K562 (cell line): Measurements from ENCODE around the gene CCSER1. TPM values are rescaled to one million over a fixed set of nuclear protein-coding genes. Genes with fewer than 3 reads are reported as not detected.

Experiments used
- ATAC-seq: fragments of 200-7000 bp; cut with Tn5 transposase; 3 replicates; pipeline ENCODE4 v1.9.1; 2020; ENCODE audit warnings: moderate library complexity
- BruUV-seq: library from RNA; stranded (reverse); fragments of 400-500 nt; replicated peaks from 2 replicates; lab custom pipeline; 2021; lab: Mats Ljungman, UMichigan
- CTCF ChIA-PET: fragments of 300-600 bp; formaldehyde crosslinking; extraction: SDS; loops from one replicate; lab custom pipeline; 2021; ENCODE audit warnings: low intra/inter-chr PET ratio; lab: Yijun Ruan, JAX
- POLR2A ChIA-PET: fragments of 300-600, 350-650 bp; sonication (Branson Sonifier 250); formaldehyde crosslinking; extraction: SDS; loops from one replicate; lab custom pipeline; 2021; ENCODE audit warnings: antibody characterized with exemption, inconsistent platforms; lab: Yijun Ruan, JAX
- DNase-seq, 4 experiments: peaks; one replicate each; pipeline versions ENCODE4 v3.0.0 to v3.0.0-alpha.2; 2011 to 2018; ENCODE audit warnings: low spot score in 3 of 4, mixed read lengths in 3 of 4; ENCODE audit errors: extremely low read depth in 1 of 4
- FAIRE-seq: peaks from 2 replicates; lab custom pipeline; 2011; peaks lifted over from hg19 to GRCh38; lab: Jason Lieb, UNC
- H2AFZ ChIP-seq: 2 replicates; pipeline ENCODE4 v1.6.0; 2011; ENCODE audit warnings: low read depth, low read length, control low read depth, inconsistent platforms
- H3K27ac ChIP-seq: fragments of 200-600 bp; 3 replicates; pipeline ENCODE4 v1.8.0; 2011; ENCODE audit warnings: low read depth, mild to moderate bottlenecking, control low read depth, inconsistent platforms, low read length, moderate library complexity, mixed read lengths; ENCODE audit errors: extremely low read depth
- H3K27me3 ChIP-seq, 2 experiments: fragments of 300-600 bp in 1 of 2; 2 replicates in 1 of 2; 3 replicates in 1 of 2; pipeline versions ENCODE4 v1.6.0 to v1.8.0; 2011; ENCODE audit warnings: inconsistent platforms in 2 of 2, low read length in 2 of 2, mild to moderate bottlenecking in 1 of 2, mixed read lengths in 1 of 2, moderate library complexity in 1 of 2; ENCODE audit not compliant: control insufficient read depth in 2 of 2, insufficient read depth in 2 of 2
- H3K36me3 ChIP-seq: fragments of 300-600 bp; 3 replicates; pipeline ENCODE4 v1.8.0; 2011; ENCODE audit warnings: mild to moderate bottlenecking, low read length, inconsistent platforms; ENCODE audit not compliant: control insufficient read depth, insufficient read depth
- H3K4me1 ChIP-seq, 2 experiments: fragments of 200-600 bp in 1 of 2; replicated peaks in 1 of 2; 2 replicates in 1 of 2; 3 replicates in 1 of 2; pipeline versions ENCODE4 v1.5.1 to v1.8.0; 2011; ENCODE audit warnings: inconsistent platforms in 2 of 2, low read length in 2 of 2, mild to moderate bottlenecking in 1 of 2, mixed read lengths in 1 of 2, moderate library complexity in 1 of 2; ENCODE audit not compliant: control insufficient read depth in 2 of 2, insufficient read depth in 2 of 2
- H3K4me2 ChIP-seq: 2 replicates; pipeline ENCODE4 v1.6.1; 2011; ENCODE audit warnings: low read length, control low read depth, inconsistent platforms, mixed read lengths; ENCODE audit not compliant: insufficient read depth
- H3K4me3 ChIP-seq: fragments of 200-600 bp; sonication (generic), shearing (Covaris generic); 2 replicates; pipeline ENCODE4 v1.5.1; 2016; ENCODE audit warnings: control low read depth, inconsistent platforms
- H3K79me2 ChIP-seq: fragments of 200-600 bp; 3 replicates; pipeline ENCODE4 v1.8.0; 2011; ENCODE audit warnings: low read length, inconsistent platforms; ENCODE audit not compliant: control insufficient read depth, insufficient read depth
- H3K9ac ChIP-seq, 2 experiments: 2 replicates each; pipeline versions ENCODE4 v1.6.0 to v1.6.1; 2011; ENCODE audit warnings: low read depth in 2 of 2, low read length in 2 of 2, control low read depth in 1 of 2, inconsistent platforms in 1 of 2, mild to moderate bottlenecking in 1 of 2, mixed read lengths in 1 of 2; ENCODE audit not compliant: insufficient read depth in 1 of 2
- H3K9me1 ChIP-seq: one replicate; pipeline ENCODE4 v1.6.0; 2011; ENCODE audit warnings: inconsistent platforms, mild to moderate bottlenecking, low read length, moderate library complexity; ENCODE audit not compliant: control insufficient read depth, insufficient read depth
- H3K9me3 ChIP-seq: replicated peaks from 2 replicates; pipeline ENCODE4 v1.5.1; 2011; ENCODE audit warnings: low read depth, low read length, inconsistent platforms; ENCODE audit not compliant: control insufficient read depth, insufficient read depth
- H4K20me1 ChIP-seq: replicated peaks from 2 replicates; pipeline ENCODE4 v1.6.1; 2011; ENCODE audit warnings: low read length, inconsistent platforms, mixed read lengths; ENCODE audit not compliant: control insufficient read depth, insufficient read depth
- CGGBP1 ChIP-seq: fragments of 250-450 bp; sonication (Bioruptor Pico); IDR thresholded peaks from 2 replicates; pipeline ENCODE4 v1.9.0; 2021; ENCODE audit warnings: mild to moderate bottlenecking
- HSF4 ChIP-seq: fragments of 250-450 bp; sonication (Bioruptor Pico); IDR thresholded peaks from 2 replicates; pipeline ENCODE4 v2.1.2; 2022; ENCODE audit warnings: mild to moderate bottlenecking, moderate library complexity, borderline replicate concordance
- MECOM ChIP-seq: fragments of 250-450 bp; sonication (Bioruptor Pico); IDR thresholded peaks from 2 replicates; pipeline ENCODE4 v1.8.0; 2022; ENCODE audit warnings: inconsistent platforms
- ZNF518B ChIP-seq: fragments of 250-450 bp; sonication (Bioruptor Pico); IDR thresholded peaks from 2 replicates; pipeline ENCODE4 v1.5.0; 2021; ENCODE audit warnings: mild to moderate bottlenecking, moderate library complexity
- ZNF780A ChIP-seq: fragments of 250-450 bp; sonication (Bioruptor Pico); IDR thresholded peaks from 2 replicates; pipeline ENCODE4 v1.5.0; 2021; ENCODE audit warnings: mild to moderate bottlenecking
- WGBS: fragments of 100-300 bp; shearing (Covaris generic); methylation state at CpG from one replicate; pipeline ENCODE4 v1.1.6; 2016; ENCODE audit warnings: low coverage, mixed read lengths; ENCODE audit not compliant: insufficient coverage; ENCODE audit errors: missing lambda C conversion rate; 5-methylcytosine and 5-hydroxymethylcytosine counted together
- in situ Hi-C: fragments of 300-500 bp; cut with MboI; formaldehyde crosslinking; loops from 4 replicates; pipeline ENCODE4 v1.15.0; 2018; ENCODE audit warnings: inconsistent platforms, mixed read lengths
- intact Hi-C: fragments of 100-400 bp; cut with micrococcal nuclease; formaldehyde crosslinking; loops from 2 replicates; pipeline ENCODE4 v1.14.2; 2022
- polyA plus RNA-seq, 8 experiments: library from polyadenylated mRNA; depleted of rRNA in 4 of 8; stranded (reverse) in 5 of 8; unstranded in 3 of 8; fragments of >200 nt; fragmentation: Nextera tagmentation in 2 of 8; fragmentation: Illumina TruSeq in 1 of 8; extraction: Ambion mirVana in 2 of 8; extraction: Trizol in 1 of 8; gene quantifications; 2 replicates each; pipeline versions ENCODE4 v1.2.1 to v1.2.3, GENCODE V29; 2011 to 2014; ENCODE audit warnings: inconsistent platforms in 1 of 8, missing spikeins in 1 of 8
- total RNA-seq, 7 experiments: library from RNA; depleted of rRNA in 6 of 7; stranded (reverse); fragments of >200 nt in 6 of 7; fragmentation: Illumina TruSeq in 2 of 7; extraction: Trizol in 2 of 7; gene quantifications; 2 replicates each; pipeline versions ENCODE4 v1.2.1 to v1.2.3, GENCODE V29; 2011 to 2021; ENCODE audit warnings: low replicate concordance in 1 of 7
- TF ChIP-seq, protein P1 (sequence below): sonication (generic); formaldehyde crosslinking; IDR thresholded peaks from 2 replicates; pipeline ENCODE4 v1.8.0; 2022; ENCODE audit warnings: mild to moderate bottlenecking, missing genetic modification reagents

The CCSER1 gene
- total and polyA plus RNA-seq, 9 of the 15 experiments (the other 6 are each of a cell fraction or from before 2014, with no cell fraction given), result not detected

DNA sequence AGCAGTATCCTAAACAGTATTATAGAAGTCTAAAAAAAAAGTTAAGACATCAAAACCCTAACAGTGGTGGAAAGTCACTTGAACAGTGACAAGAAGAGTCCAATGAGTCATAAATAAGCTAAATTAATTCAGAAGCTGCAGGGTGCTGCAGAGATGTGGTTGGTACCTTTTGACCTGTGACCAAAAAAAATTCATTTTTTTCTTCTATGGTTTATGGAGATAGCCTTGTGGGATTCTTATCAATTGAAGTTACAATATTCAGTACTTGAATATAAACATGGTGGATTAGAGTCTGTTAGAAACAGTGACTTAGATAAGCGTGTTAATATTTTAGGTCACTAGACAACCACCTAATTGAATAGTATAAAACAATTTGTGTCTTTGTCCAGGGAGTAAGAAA, 35.4 kb downstream of the CCSER1 start:
- in situ Hi-C loops, result no loop called here
- H3K4me2 ChIP-seq, result no peak overlapping the region
- no peak for TF ChIP-seq ZNF518B (CRISPR knock-in tag)
- TF ChIP-seq, protein P1, sequence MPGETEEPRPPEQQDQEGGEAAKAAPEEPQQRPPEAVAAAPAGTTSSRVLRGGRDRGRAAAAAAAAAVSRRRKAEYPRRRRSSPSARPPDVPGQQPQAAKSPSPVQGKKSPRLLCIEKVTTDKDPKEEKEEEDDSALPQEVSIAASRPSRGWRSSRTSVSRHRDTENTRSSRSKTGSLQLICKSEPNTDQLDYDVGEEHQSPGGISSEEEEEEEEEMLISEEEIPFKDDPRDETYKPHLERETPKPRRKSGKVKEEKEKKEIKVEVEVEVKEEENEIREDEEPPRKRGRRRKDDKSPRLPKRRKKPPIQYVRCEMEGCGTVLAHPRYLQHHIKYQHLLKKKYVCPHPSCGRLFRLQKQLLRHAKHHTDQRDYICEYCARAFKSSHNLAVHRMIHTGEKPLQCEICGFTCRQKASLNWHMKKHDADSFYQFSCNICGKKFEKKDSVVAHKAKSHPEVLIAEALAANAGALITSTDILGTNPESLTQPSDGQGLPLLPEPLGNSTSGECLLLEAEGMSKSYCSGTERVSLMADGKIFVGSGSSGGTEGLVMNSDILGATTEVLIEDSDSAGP, result no peak
- TF ChIP-seq MECOM (CRISPR knock-in tag), result no peak
- no peak for TF ChIP-seq CGGBP1
- no peak for TF ChIP-seq HSF4 (CRISPR knock-in tag)
- no peak for TF ChIP-seq ZNF780A (CRISPR knock-in tag)
- TF ChIP-seq, all 486 proteins: peak for 0
- intact Hi-C loops, result no loop called here
- ATAC-seq (no peak), DNase-seq (no peak), FAIRE-seq (no peak)
- H3K79me2 ChIP-seq, result no peaks in the 10 kb centered on the region
- ChIA-PET POLR2A (no interaction called here), CTCF (no interaction called here)
- no peaks in the 10 kb centered on the region for H3K27me3 ChIP-seq
- BruUV-seq, result no TSS peak
- H3K27ac ChIP-seq, result no peak overlapping the region
- H3K36me3 ChIP-seq, result no peaks in the 10 kb centered on the region
- H3K9ac ChIP-seq, result no peak overlapping the region
- H3K4me1 ChIP-seq, result no peaks in the 10 kb centered on the region
- H3K4me3 ChIP-seq, result no peak overlapping the region
- H2AFZ ChIP-seq, result no peak overlapping the region
- H4K20me1 ChIP-seq, result no peaks in the 10 kb centered on the region
- no peaks in the 10 kb centered on the region for H3K9me3 ChIP-seq
- WGBS, result 0% methylated on average over 1 of the region's 1 CpG
- H3K9me1 ChIP-seq, result no peaks in the 10 kb centered on the region
